K562 treated with DMSO at 1 percent for 48 hours (cell line): ENCODE data around the gene CIART. TPM values are rescaled to one million over a fixed set of nuclear protein-coding genes. Genes with fewer than 3 reads are reported as not detected.

Experiments used
- total RNA-seq: library from RNA; unstranded; fragments of 300-600 nt; gene quantifications from 2 replicates; pipeline ENCODE4 v1.2.3, GENCODE V29; 2022; ENCODE audit warnings: low replicate concordance; ENCODE audit errors: extremely low read depth

CIART gene, protein sequence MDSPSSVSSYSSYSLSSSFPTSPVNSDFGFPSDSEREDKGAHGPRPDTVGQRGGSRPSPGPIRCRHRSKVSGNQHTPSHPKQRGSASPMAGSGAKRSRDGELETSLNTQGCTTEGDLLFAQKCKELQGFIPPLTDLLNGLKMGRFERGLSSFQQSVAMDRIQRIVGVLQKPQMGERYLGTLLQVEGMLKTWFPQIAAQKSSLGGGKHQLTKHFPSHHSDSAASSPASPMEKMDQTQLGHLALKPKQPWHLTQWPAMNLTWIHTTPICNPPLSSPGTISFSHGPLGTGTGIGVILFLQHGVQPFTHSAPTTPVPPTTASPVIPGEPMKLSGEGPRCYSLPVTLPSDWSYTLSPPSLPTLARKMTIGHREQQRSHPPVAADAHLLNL
- not detected in 2 replicates for total RNA-seq

DNA sequence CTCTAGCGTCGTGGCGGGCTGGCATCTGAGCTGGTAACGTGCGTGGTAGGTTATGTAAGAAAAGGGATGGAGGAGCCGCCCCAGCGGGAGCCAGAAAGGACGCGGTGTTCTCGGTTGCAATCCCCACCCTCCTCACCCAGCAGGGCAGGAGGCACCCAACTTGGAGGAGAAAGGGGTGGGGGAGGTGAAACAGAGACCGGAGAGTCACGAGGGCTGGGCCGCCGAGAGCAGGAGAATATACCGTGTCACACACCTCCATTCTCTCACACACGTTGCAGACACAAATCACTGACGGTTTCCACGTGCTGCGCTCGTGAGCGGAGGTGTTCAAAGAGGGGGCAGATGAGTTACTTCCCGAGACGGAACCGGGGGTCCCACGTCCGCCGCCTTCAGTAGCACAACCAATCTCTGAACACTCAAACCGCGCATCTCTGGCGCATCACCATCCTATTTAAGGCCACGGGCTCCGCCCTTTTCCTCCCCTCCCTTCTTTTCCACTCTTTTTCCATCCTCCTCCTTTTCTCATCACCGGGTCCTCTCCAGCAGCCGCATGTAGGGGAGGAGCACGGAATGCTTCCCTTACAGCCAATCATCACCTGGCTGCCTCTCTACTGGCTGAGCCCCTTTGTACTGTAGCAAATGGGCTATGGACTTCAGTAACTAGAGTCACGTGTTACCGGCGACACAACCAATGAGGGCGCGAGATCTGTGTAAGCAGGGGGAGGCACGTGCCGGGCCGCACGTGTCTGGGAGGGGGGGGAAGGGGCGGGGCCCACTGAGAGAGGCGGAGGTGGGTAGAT lies at the start of gene CIART:
Gene CIART (plus strand): TSS at position 797 of the 800 bp plus-strand sequence. CDS start 714 bp downstream, outside the sequence.

DNA sequence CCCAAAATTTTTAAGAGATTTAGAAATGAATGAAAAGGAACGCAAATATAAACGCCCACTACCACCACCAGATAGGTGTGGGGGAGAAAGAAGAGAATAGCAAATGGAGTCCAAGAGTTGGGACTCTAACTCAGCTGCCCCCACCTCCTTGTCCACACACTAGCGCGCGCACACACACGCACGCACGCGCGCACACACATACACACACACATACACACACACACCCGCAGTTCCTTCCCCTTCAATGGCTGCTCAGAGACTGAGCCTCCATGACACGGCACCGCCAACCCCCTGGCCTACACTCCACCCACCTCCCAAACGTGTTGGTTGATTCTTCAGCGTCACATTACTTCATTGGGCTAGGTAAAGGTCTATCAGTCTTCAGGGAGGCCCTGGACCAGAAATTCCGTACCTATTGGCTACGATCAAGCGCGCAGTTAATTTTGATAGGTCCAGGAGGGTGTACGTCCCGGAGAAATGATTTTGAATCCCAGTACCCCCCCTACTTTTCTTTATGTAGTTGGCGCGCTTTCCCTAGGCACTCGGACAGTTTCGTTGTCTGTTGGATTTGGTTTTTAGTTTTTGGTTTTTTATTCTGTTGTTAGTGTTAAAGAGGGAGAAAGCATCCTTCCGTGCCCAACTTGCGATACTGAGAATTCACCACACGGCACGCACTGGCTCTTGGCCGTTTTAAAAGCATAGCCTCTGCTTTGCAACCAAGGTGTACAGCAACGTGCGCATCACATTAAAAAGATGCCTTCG lies 46.3 kb upstream of the CIART start, which contains the start of gene ANP32E:
Gene ANP32E (minus strand): TSS at position 261 of the 762 bp plus-strand sequence. CDS start 326 bp downstream, outside the sequence.

DNA sequence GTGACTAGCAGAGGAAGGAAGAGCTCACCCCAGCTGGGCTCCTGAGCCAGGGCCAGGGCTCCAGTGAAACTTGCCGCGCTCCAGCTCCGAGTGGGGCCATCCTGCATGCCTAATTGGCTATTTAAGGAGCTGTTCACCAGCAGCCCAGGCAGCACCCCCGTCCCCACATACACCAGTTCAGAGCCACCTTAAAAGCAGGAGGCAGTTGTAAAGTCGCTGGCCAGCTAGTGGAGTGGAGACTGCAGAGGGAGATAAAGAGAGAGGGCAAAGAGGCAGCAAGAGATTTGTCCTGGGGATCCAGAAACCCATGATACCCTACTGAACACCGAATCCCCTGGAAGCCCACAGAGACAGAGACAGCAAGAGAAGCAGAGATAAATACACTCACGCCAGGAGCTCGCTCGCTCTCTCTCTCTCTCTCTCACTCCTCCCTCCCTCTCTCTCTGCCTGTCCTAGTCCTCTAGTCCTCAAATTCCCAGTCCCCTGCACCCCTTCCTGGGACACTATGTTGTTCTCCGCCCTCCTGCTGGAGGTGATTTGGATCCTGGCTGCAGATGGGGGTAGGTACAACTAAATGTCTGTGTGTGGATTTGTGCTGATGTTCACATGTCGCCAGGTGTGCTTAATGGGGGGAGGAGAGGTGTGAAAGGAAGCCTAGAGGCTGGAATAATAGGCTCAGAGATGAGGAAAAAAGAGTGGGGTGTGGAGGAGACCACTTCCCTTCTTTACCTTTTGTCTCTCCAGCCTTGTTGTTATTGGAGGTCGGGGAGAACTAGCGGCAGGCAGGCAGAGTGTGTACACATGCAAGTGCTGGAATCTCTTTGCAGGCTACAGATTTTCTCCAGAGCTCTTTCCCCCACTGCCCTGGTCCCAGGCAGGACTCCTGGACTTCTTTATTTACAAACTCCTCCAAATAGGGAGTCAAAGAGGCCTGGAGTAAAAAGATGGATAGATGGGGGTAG lies 24.4 kb upstream of the CIART start, which contains the start of gene CA14:
Gene CA14 (plus strand): TSS at position 151 of the 962 bp plus-strand sequence. CDS start 355 bp downstream, at position 506.

DNA sequence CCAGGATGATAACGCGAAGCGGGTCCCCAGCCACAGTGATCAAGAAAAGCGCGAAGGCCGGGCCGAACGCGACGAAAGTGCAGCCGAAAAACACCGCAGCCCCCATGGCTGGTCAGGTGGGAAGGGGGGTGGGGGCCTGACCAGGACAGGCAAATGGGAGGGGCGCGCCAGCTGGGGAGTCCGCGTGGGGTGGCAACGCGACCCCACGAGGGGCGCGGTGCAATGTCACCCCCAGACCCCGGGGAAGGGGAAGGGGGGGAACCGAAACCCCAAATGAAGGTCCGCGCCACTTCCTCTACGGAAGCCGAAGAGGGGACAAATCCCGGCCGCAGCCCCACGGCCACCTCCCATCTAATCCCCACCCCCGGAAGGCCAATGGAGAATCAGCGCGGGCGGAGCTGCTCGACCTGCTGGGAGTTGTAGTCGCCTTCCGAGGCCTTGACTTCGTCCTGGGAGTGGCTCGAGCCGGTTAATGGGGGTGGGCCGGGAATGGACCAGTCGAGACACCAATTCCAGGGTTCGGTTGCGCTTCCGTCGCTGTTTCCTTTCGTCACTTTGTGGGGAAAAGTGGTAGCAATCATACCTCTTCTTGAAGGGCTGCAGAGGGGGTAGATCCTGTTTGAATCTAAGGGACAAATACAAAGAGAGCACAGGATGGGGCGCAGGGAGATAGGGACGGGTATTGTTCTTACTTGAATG lies 13.5 kb upstream of the CIART start, which contains the start of gene APH1A:
Gene APH1A (minus strand): TSS at position 312 of the 699 bp plus-strand sequence. CDS start 206 bp downstream, at position 106.

DNA sequence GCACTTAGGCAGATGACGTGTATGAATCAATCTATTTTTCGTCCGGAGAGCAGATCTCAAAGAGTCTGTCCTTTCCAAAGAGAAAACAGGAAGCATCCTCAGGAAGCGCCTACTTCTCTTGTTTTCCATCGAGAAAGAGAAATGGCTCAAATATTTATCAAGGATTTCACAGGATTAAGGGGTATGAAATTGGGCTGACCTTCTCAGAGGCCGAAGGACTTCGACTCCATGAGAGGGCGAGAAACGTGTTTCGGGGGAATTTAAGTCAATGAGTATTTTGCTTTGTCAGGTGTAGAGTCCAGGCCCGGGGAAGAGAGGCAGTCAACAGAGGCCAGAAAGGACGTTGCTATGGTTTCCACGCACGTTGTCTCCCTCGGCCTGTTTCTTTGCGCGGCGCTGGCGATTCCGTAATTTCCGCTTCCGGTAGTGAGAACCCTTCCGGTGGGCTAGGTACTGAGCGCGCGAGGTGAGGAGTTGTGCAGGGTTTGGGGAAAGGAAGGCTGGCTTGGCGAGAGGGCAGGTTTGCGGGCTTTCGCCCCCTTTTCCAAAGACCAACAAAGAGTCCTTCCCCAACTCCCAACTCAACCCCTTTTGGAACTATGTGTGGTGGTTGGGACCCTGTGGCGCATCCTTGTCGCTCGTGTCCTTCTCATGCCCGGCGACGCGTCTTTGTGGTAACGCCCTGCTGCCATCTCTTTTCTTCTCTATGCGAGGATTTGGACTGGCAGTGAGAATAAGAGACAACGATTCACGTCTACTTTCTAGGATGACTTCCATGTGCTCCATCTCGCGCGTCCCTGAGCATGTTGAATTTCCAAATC lies 11.3 kb downstream of the CIART start, which contains the start of gene MRPS21:
Gene MRPS21 (plus strand): TSS at position 429 of the 821 bp plus-strand sequence. CDS start 506 bp downstream, outside the sequence.

Other genes with a start within 250 kb of the CIART start
- not detected in 2 replicates for gene VPS45, start 214.8 kb upstream of the CIART start, total RNA-seq
- not detected in 2 replicates for gene PLEKHO1, start 132.6 kb upstream of the CIART start, total RNA-seq
- not detected in 2 replicates for gene ANP32E, start 46.4 kb upstream of the CIART start, total RNA-seq
- gene CA14, start 24.8 kb upstream of the CIART start, total RNA-seq = not detected in 2 replicates
- gene APH1A, start 13.5 kb upstream of the CIART start, total RNA-seq = not detected in 2 replicates
- gene C1orf54, start 9.8 kb upstream of the CIART start, total RNA-seq = not detected in 2 replicates
- gene MRPS21, start 11.3 kb downstream of the CIART start, total RNA-seq = not detected in 2 replicates
- gene PRPF3, start 39.0 kb downstream of the CIART start, total RNA-seq = not detected in 2 replicates
- gene RPRD2, start 81.6 kb downstream of the CIART start, total RNA-seq = not detected in 2 replicates
- gene TARS2, start 204.9 kb downstream of the CIART start, total RNA-seq = not detected in 2 replicates
- gene ECM1, start 225.6 kb downstream of the CIART start, total RNA-seq = not detected in 2 replicates
- gene FALEC, start 233.2 kb downstream of the CIART start, total RNA-seq = not detected in 2 replicates